Thyroid gland (tissue), 4 donors: ENCODE results near the gene RAP1GAP.

Experiments used
- POLR2A ChIP-seq, 2 donors: fragments of 450-650 bp; IDR thresholded peaks; one replicate each; pipeline ENCODE4 v1.6.1; 2017; ENCODE audit warnings: antibody characterized with exemption in 2 of 2, mild to moderate bottlenecking in 2 of 2, moderate library complexity in 1 of 2
- TF ChIP-seq, protein P1 (sequence below), 6 experiments: fragments of 200-600 bp in 3 of 6; fragments of 450-650 bp in 3 of 6; sonication (generic) in 3 of 6; IDR thresholded peaks; one replicate each; pipeline ENCODE4 v1.5.1; 2016 to 2019; ENCODE audit warnings: antibody characterized with exemption in 6 of 6, mild to moderate bottlenecking in 2 of 6, inconsistent platforms in 1 of 6, moderate library complexity in 1 of 6

DNA sequence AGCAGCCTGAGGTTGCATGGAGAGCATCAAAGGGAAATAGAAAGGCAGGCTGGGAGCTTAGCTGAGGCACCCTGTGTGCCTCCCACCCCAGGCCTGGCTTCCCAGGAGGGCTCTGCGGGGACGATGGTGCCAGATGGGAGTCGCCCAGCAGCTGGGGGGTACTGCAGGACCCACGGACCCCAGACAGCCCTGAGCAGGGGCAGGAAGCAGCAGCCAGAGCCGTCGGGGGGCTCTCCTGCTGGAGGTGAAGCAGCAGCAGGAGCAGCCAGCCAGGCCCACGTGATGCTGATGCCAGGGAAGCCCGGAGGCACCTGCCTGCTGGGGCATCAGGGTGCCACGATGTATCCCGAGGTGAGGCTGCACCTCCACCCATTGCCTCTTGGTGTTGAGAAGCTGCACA, 20.4 kb downstream of the RAP1GAP start:
- TF ChIP-seq, protein P1, sequence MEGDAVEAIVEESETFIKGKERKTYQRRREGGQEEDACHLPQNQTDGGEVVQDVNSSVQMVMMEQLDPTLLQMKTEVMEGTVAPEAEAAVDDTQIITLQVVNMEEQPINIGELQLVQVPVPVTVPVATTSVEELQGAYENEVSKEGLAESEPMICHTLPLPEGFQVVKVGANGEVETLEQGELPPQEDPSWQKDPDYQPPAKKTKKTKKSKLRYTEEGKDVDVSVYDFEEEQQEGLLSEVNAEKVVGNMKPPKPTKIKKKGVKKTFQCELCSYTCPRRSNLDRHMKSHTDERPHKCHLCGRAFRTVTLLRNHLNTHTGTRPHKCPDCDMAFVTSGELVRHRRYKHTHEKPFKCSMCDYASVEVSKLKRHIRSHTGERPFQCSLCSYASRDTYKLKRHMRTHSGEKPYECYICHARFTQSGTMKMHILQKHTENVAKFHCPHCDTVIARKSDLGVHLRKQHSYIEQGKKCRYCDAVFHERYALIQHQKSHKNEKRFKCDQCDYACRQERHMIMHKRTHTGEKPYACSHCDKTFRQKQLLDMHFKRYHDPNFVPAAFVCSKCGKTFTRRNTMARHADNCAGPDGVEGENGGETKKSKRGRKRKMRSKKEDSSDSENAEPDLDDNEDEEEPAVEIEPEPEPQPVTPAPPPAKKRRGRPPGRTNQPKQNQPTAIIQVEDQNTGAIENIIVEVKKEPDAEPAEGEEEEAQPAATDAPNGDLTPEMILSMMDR (IDR thresholded peaks at IDR 0.05): no peak
- no peak for TF ChIP-seq POLR2A (IDR thresholded peaks at IDR 0.05)
